Nephron (organoid): Measurements from ENCODE around the gene AHNAK2.

Source experiments
- H3K27ac Mint-ChIP-seq, 3 experiments: 2 replicates each; pipeline ENCODE4 v1.8.0; 2020; ENCODE audit warnings: mixed read lengths in 3 of 3, mild to moderate bottlenecking in 2 of 3, moderate library complexity in 1 of 3
- H3K27me3 Mint-ChIP-seq: 2 replicates; pipeline ENCODE4 v1.8.0; 2021; ENCODE audit warnings: low read depth, mild to moderate bottlenecking, moderate library complexity, mixed read lengths
- H3K36me3 Mint-ChIP-seq: 2 replicates; pipeline ENCODE4 v1.8.0; 2020; ENCODE audit warnings: low read depth, mixed read lengths
- H3K4me1 Mint-ChIP-seq: 2 replicates; pipeline ENCODE4 v1.8.0; 2020; ENCODE audit warnings: mixed read lengths
- H3K4me3 Mint-ChIP-seq, 3 experiments: 2 replicates each; pipeline ENCODE4 v1.8.0; 2020; ENCODE audit warnings: mild to moderate bottlenecking in 3 of 3, mixed read lengths in 3 of 3, moderate library complexity in 2 of 3
- H3K9me3 Mint-ChIP-seq: 2 replicates; pipeline ENCODE4 v1.8.0; 2020; ENCODE audit warnings: mixed read lengths
- CTCF ChIP-seq, 3 experiments: fragments of 200-600 bp; sonication (generic); IDR thresholded peaks; one replicate each; pipeline ENCODE4 v1.5.0; 2021; ENCODE audit warnings: antibody characterized with exemption in 3 of 3; ENCODE audit not compliant: unreplicated experiment in 3 of 3

Gene AHNAK2

DNA sequence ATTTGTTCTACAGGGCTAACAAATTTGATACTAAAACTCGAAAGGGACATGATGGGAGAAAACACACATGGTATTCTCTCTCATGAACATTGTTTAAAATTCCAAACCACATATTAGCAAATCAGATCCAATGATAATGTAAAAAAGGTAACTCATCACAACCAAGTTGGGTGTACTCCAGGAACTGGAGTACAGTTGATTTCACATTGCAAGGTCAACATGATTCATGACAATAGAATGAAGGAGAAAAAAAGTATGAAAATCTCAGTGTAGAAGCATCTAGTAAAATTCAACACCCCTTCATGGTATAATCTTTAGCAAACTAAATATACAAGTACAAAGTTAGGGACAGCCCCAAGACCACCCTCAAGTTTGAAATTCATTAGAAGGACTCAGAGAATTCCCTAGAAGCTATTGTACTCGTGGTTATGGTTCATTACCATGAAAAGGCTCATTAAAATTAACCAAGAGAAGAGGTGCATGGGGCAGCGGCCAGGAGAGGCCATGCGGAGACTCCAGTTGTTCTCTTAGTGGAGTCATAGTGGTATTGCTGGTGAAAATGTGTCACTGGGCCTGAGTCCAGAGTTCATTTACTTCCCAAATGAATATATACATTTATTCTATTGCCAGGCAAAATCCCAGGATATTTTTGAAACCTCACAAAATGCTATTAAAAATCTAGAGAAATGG lies 45.8 kb upstream of the AHNAK2 start:
- H3K4me3 Mint-ChIP-seq = peak overlapping the region in 1 of 3 experiments; percentile 55
- H3K4me1 Mint-ChIP-seq = peaks cover 20% of the 10 kb centered on the region
- no peaks in the 10 kb centered on the region for H3K9me3 Mint-ChIP-seq
- peak overlapping the region; percentile 7 to 49 (median 16) for H3K27ac Mint-ChIP-seq
- H3K36me3 Mint-ChIP-seq = no peaks in the 10 kb centered on the region
- H3K27me3 Mint-ChIP-seq = peaks cover 5% of the 10 kb centered on the region
- TF ChIP-seq CTCF (IDR thresholded peaks at IDR 0.05; ENCODE audit: unreplicated experiment in 3 of 3) = no peak

DNA sequence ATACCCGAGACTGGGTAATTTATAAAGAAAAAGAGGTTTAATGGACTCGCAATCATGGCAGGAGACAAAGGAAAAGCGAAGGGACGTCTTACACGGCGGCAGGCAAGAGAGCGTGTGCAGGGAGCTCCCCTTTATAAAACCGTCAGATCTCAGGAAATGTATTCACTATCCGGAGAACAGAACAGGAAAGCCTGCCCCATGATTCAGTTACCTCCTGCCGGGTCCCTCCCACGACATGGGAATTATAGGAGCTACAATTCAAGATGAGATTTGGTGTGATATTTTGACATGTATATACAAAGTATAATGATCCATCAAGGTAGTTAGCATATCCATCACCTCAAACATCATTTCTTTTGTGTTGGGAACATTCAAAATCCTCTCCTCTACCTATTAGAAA lies 45.0 kb upstream of the AHNAK2 start:
- Mint-ChIP-seq H3K27me3 (peaks cover 5% of the 10 kb centered on the region), H3K4me3 (peak overlapping the region; percentile 43 to 69 (median 55)), H3K4me1 (peaks cover 26% of the 10 kb centered on the region), H3K36me3 (no peaks in the 10 kb centered on the region), H3K9me3 (no peaks in the 10 kb centered on the region), H3K27ac (peak overlapping the region; percentile 7 to 49 (median 16))
- TF ChIP-seq CTCF (IDR thresholded peaks at IDR 0.05; ENCODE audit: unreplicated experiment in 3 of 3) = no peak

GRCh38 chr14:105022276-105022670 lies 44.1 kb upstream of the AHNAK2 start:
- H3K4me1 Mint-ChIP-seq = peaks cover 32% of the 10 kb centered on the region
- no peaks in the 10 kb centered on the region for H3K36me3 Mint-ChIP-seq
- no peaks in the 10 kb centered on the region for H3K27me3 Mint-ChIP-seq
- H3K4me3 Mint-ChIP-seq = peak overlapping the region; percentile 86 to 92 (median 90)
- no peaks in the 10 kb centered on the region for H3K9me3 Mint-ChIP-seq
- no peak for TF ChIP-seq CTCF (IDR thresholded peaks at IDR 0.05; ENCODE audit: unreplicated experiment in 3 of 3)
- peak overlapping the region; percentile 94 to 96 (median 94) for H3K27ac Mint-ChIP-seq

DNA sequence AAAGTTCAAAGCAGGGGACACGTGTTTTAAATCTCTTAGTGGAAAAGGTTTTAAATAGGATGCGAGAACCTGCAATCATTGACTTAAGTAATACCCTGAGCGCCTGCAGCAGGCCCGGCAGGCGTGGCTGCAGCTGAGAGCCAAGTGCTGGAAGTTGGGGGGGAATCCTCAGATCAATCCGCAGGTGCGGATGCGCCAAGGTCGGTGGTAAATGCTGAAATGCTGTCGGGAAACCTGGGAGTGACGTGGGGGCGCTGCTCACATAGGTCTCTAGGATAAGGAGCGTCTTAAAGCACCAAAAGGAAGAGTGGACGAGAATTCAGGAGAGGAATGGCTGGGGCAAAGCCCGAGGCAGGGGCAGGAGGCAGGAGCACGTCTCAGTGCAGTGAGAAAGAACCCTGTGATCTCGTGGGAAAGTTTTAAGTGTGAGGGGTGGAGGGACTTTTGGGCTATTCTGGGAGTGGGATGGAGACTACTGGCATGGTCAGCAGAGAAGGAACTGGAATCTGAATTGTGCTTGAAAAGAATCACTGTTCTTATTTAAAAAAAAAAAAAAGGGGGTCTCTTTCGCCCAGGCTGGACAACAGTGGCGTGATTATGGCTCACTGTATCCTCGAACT lies 43.6 kb upstream of the AHNAK2 start:
- Mint-ChIP-seq H3K9me3 (no peaks in the 10 kb centered on the region), H3K27me3 (no peaks in the 10 kb centered on the region), H3K27ac (peak overlapping the region; percentile 94 to 96 (median 94)), H3K4me1 (peaks cover 35% of the 10 kb centered on the region), H3K4me3 (peak overlapping the region; percentile 86 to 92 (median 90)), H3K36me3 (no peaks in the 10 kb centered on the region)
- peak in 2 of 3 experiments; percentile 9 to 22 for TF ChIP-seq CTCF (IDR thresholded peaks at IDR 0.05; ENCODE audit: unreplicated experiment in 3 of 3)

- H3K4me1 Mint-ChIP-seq = peaks cover 42% of the 10 kb centered on the region
Observed at GRCh38 chr14:105020815-105021655, 42.9 kb upstream of the AHNAK2 start, which contains the start of gene CDCA4. Gene CDCA4 (minus strand): TSS chr14:105021083. CDS start chr14:105011929, 9,154 bp downstream.

More at GRCh38 chr14:105020815-105021655, 42.9 kb upstream of the AHNAK2 start, which contains the start of gene CDCA4:
- no peaks in the 10 kb centered on the region for H3K9me3 Mint-ChIP-seq
- no peaks in the 10 kb centered on the region for H3K27me3 Mint-ChIP-seq
- H3K27ac Mint-ChIP-seq = peak within 1 kb of the TSS; percentile 96 to 98 (median 97)
- peak in 1 of 3 experiments; percentile 31 for TF ChIP-seq CTCF (IDR thresholded peaks at IDR 0.05; ENCODE audit: unreplicated experiment in 3 of 3)
- peak within 1 kb of the TSS; percentile 92 to 96 (median 96) for H3K4me3 Mint-ChIP-seq
- no peaks in the 10 kb centered on the region for H3K36me3 Mint-ChIP-seq
